Left renal cortex interstitium (tissue), 4 donors: ENCODE data around the gene GNG3. TPM values are rescaled to one million over a fixed set of nuclear protein-coding genes. Genes with fewer than 3 reads are reported as not detected.
"Not testable (repeated sequence)": the region's sequence is repeated elsewhere in the genome, so short reads cannot be mapped to it uniquely, and the experiment has no call there.

Experiments used
- DNase-seq, 4 donors: peaks; one replicate each; pipeline ENCODE4 v3.0.0-alpha.2; 2013; ENCODE audit warnings: low read depth in 4 of 4, low spot score in 2 of 4, missing footprints in 1 of 4
- polyA plus RNA-seq, 4 donors: library from polyadenylated mRNA; unstranded; fragments of 120-200 nt; gene quantifications; one replicate each; pipeline ENCODE4 v1.2.1, GENCODE V29; 2013; ENCODE audit not compliant: insufficient read length in 4 of 4

The GNG3 gene
- polyA plus RNA-seq, result 1 to 10 TPM; 1.4 to 3.8 (median 2.4) TPM

GRCh38 chr11:62707277-62707861, at the start of gene GNG3, which contains the start of gene BSCL2:
Gene GNG3, plus strand, starts transcription at chr11:62707676. Its CDS starts 620 bp downstream, at chr11:62708296.
Gene BSCL2, minus strand, starts transcription at chr11:62707424. Its CDS starts 229 bp downstream, at chr11:62707195.
- peak in 2 of 4 donors; percentile 63 to 69 for DNase-seq

GRCh38 chr11:62664405-62665074, 42.9 kb upstream of the GNG3 start:
- peak in 1 of 4 donors; percentile 50 for DNase-seq

- DNase-seq, result peak; percentile 88 to 93 (median 91)
Measured at GRCh38 chr11:62665075-62665598, 42.3 kb upstream of the GNG3 start, which contains the start of the genes C11orf98 and CSKMT. Gene C11orf98, minus strand, starts transcription at chr11:62665210. Its CDS starts 41 bp downstream, at chr11:62665169. Gene CSKMT, plus strand, starts transcription at chr11:62665312. Its CDS starts 568 bp downstream, at chr11:62665880.

GRCh38 chr11:62665599-62666258, 41.7 kb upstream of the GNG3 start:
- peak in 2 of 4 donors; percentile 50 to 57 for DNase-seq

- DNase-seq, result no peak
Measured at GRCh38 chr11:62666259-62666926, 41.1 kb upstream of the GNG3 start.

GRCh38 chr11:62667460-62667859, 40.0 kb upstream of the GNG3 start:
- no peak for DNase-seq

- DNase-seq, result no peak
Measured at GRCh38 chr11:62669420-62670161, 37.9 kb upstream of the GNG3 start.

- DNase-seq, result no peak
Measured at GRCh38 chr11:62671236-62671607, 36.3 kb upstream of the GNG3 start.

- DNase-seq, result peak; percentile 76 to 85 (median 80)
Measured at GRCh38 chr11:62671608-62672389, 35.7 kb upstream of the GNG3 start, which contains the start of the genes LBHD1 and UQCC3. Gene LBHD1, minus strand, starts transcription at chr11:62672267. Its CDS starts 2,236 bp downstream, at chr11:62670031. Gene UQCC3, plus strand, starts transcription at chr11:62671673. Its CDS starts 73 bp downstream, at chr11:62671746.

GRCh38 chr11:62673196-62673525, 34.3 kb upstream of the GNG3 start:
- no peak for DNase-seq

GRCh38 chr11:62675415-62675814, 32.1 kb upstream of the GNG3 start:
- DNase-seq, result not testable (repeated sequence)

GRCh38 chr11:62676698-62677097, 30.8 kb upstream of the GNG3 start:
- no peak for DNase-seq

- no peak for DNase-seq
Measured at GRCh38 chr11:62677156-62677555, 30.3 kb upstream of the GNG3 start.

GRCh38 chr11:62677714-62678113, 29.8 kb upstream of the GNG3 start:
- DNase-seq, result no peak

GRCh38 chr11:62678433-62678769, 29.1 kb upstream of the GNG3 start:
- no peak for DNase-seq

- peak in 2 of 4 donors; percentile 74 to 75 for DNase-seq
Measured at GRCh38 chr11:62678770-62679696, 28.4 kb upstream of the GNG3 start, which contains the start of gene UBXN1. Gene UBXN1, minus strand, starts transcription at chr11:62679073. Its CDS starts 150 bp downstream, at chr11:62678923.

GRCh38 chr11:62680825-62681240, 26.6 kb upstream of the GNG3 start:
- DNase-seq, result no peak

- DNase-seq, result no peak
Measured at GRCh38 chr11:62682518-62682917, 25.0 kb upstream of the GNG3 start.
